Progenitor cell of endocrine pancreas (in vitro differentiated cells): ENCODE results near the gene XRCC6. TPM values are rescaled to one million over a fixed set of nuclear protein-coding genes. Genes with fewer than 3 reads are reported as not detected.

Source experiments
- DNase-seq: peaks from one replicate; pipeline ENCODE4 v3.0.0; 2021; ENCODE audit warnings: low spot score; ENCODE audit not compliant: unreplicated experiment
- H3K27ac Mint-ChIP-seq: 2 replicates; pipeline ENCODE4 v1.8.0; 2021; ENCODE audit warnings: mild to moderate bottlenecking, moderate library complexity, mixed read lengths
- H3K27me3 Mint-ChIP-seq: 2 replicates; pipeline ENCODE4 v1.8.0; 2021; ENCODE audit warnings: mixed read lengths
- H3K36me3 Mint-ChIP-seq: 2 replicates; pipeline ENCODE4 v1.8.0; 2022; ENCODE audit warnings: mixed read lengths; ENCODE audit not compliant: insufficient read depth
- H3K4me1 Mint-ChIP-seq: 2 replicates; pipeline ENCODE4 v1.8.0; 2021; ENCODE audit warnings: low read depth, mixed read lengths
- H3K4me3 Mint-ChIP-seq: 2 replicates; pipeline ENCODE4 v1.8.0; 2021; ENCODE audit warnings: low read depth, mild to moderate bottlenecking, moderate library complexity, mixed read lengths
- H3K9me3 Mint-ChIP-seq: 2 replicates; pipeline ENCODE4 v1.8.0; 2021; ENCODE audit warnings: low read depth, mixed read lengths
- CTCF ChIP-seq: fragments of 200-600 bp; sonication (generic); IDR thresholded peaks from one replicate; pipeline ENCODE4 v1.5.0; 2021; ENCODE audit warnings: antibody characterized with exemption, mild to moderate bottlenecking; ENCODE audit not compliant: unreplicated experiment
- total RNA-seq: library from RNA; stranded (reverse); gene quantifications from 2 replicates; pipeline ENCODE4 v1.2.1, GENCODE V29; 2021

The XRCC6 gene
- total RNA-seq, 1 donor from 2014 or later: 272 TPM

DNA sequence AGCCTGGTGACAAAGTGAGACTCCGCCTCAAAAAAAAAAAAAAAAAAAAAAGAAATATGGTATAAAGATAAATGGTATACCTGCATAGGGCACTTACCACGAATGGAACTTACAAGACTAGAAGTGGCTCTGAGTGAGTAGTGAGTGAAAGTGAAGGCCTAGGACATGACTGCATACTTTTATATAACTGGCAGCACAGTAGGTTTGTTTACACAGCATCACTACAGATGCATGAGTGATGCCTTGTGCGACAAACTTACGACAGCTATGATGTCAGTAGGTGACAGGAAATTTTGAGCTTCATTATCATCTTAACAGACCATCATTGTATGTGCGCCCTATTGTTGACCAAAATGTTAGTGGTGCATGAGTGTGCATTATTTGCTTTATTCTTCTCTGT is 17.7 kb downstream of the XRCC6 start:
- DNase-seq: no peak
- Mint-ChIP-seq H3K9me3 (no peaks in the 10 kb centered on the region), H3K4me3 (no peak overlapping the region), H3K4me1 (no peaks in the 10 kb centered on the region), H3K36me3 (peaks cover 34% of the 10 kb centered on the region), H3K27ac (no peak overlapping the region), H3K27me3 (no peaks in the 10 kb centered on the region)
- no peak for TF ChIP-seq CTCF

GRCh38 chr22:41641854-41642253 is 20.8 kb downstream of the XRCC6 start:
- no peaks in the 10 kb centered on the region for H3K27me3 Mint-ChIP-seq
- DNase-seq: no peak
- H3K4me1 Mint-ChIP-seq: no peaks in the 10 kb centered on the region
- H3K27ac Mint-ChIP-seq: no peak overlapping the region
- H3K4me3 Mint-ChIP-seq: no peak overlapping the region
- no peaks in the 10 kb centered on the region for H3K9me3 Mint-ChIP-seq
- peaks cover 26% of the 10 kb centered on the region for H3K36me3 Mint-ChIP-seq
- no peak for TF ChIP-seq CTCF

- Mint-ChIP-seq H3K4me1 (no peaks in the 10 kb centered on the region), H3K36me3 (peaks cover 25% of the 10 kb centered on the region), H3K4me3 (no peak overlapping the region), H3K9me3 (no peaks in the 10 kb centered on the region), H3K27me3 (no peaks in the 10 kb centered on the region), H3K27ac (peak overlapping the region; percentile 77)
- no peak for TF ChIP-seq CTCF
- no peak for DNase-seq
Measured at GRCh38 chr22:41642331-41643110, 21.4 kb downstream of the XRCC6 start.

- no peak for DNase-seq
- no peak for TF ChIP-seq CTCF
- H3K27me3 Mint-ChIP-seq: no peaks in the 10 kb centered on the region
- no peaks in the 10 kb centered on the region for H3K4me1 Mint-ChIP-seq
- no peaks in the 10 kb centered on the region for H3K9me3 Mint-ChIP-seq
- H3K27ac Mint-ChIP-seq: peak overlapping the region; percentile 41
- no peak overlapping the region for H3K4me3 Mint-ChIP-seq
- H3K36me3 Mint-ChIP-seq: peaks cover 19% of the 10 kb centered on the region
Measured at GRCh38 chr22:41647771-41648170, 26.7 kb downstream of the XRCC6 start.

- TF ChIP-seq CTCF: no peak
- Mint-ChIP-seq H3K27me3 (no peaks in the 10 kb centered on the region), H3K9me3 (no peaks in the 10 kb centered on the region), H3K36me3 (peaks cover 19% of the 10 kb centered on the region), H3K4me3 (no peak overlapping the region), H3K27ac (no peak overlapping the region), H3K4me1 (no peaks in the 10 kb centered on the region)
- DNase-seq: no peak
Measured at GRCh38 chr22:41648432-41648831, 27.3 kb downstream of the XRCC6 start.
